ENCODE results near the gene ST6GALNAC2. TPM values are rescaled to one million over a fixed set of nuclear protein-coding genes. Genes with fewer than 3 reads are reported as not detected.
"Not testable (repeated sequence)": the region's sequence is repeated elsewhere in the genome, so short reads cannot be mapped to it uniquely, and the experiment has no call there.

ST6GALNAC2 gene
- 1 to 10 TPM; 8.5 to 9.9 (median 9.6) TPM for polyA plus RNA-seq (ENCODE audit: insufficient read length in 3 of 3)

DNA sequence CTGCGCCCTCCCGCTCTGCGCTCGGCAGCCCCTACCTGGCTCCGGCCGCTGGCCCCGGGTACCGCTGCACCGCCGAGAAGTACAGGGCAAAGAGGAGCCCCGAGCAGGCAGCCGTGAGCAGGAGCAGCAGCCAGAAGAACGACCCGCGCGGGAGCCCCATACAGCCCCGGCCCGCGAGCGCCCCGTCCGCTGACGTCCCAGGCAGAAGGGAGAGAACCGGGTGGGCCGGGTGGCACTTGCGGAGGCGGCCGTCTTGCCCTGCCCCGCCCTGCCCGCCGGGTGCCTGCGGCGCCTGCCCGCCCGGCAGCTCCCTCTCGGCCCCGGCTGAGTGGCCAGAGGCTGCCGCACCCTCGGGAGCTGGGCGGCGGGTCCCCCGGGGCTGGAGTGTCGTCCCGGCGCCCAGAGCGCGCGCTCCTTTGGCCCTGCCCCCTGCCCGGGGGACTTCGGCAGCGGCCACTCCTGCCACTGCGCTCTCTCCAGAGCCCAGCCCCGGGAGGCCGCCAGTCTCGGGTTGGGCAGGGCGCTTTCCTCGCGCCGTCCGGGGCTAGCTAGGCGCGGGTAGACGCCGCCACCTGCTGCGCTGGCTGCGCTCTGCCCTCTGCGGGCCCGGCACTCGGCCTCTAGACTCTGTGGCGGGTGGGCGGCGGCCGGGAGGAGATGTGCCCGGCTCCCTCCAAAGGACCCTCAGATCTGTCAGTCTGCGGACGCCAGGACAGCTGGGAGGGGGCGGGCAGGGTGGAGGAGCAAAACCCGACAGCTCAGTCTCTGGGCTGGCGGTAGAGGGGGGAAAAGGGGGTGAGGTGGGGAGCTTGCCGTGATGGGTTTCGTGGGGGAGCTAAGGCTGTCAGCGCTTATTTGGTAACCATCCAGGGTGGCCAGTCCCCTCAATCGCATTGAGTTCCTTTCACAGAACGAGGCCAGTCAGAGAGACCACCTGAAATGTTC lies at the start of gene ST6GALNAC2:
Gene ST6GALNAC2, minus strand, starts transcription at position 212 of the 945 bp plus-strand sequence. Its CDS starts 52 bp downstream, at position 160.
- no peak for DNase-seq (ENCODE audit: low read depth in 3 of 3, low spot score in 2 of 3)

GRCh38 chr17:76635039-76635438 lies 49.4 kb upstream of the ST6GALNAC2 start:
- no peak for DNase-seq (ENCODE audit: low read depth in 3 of 3, low spot score in 2 of 3)

DNA sequence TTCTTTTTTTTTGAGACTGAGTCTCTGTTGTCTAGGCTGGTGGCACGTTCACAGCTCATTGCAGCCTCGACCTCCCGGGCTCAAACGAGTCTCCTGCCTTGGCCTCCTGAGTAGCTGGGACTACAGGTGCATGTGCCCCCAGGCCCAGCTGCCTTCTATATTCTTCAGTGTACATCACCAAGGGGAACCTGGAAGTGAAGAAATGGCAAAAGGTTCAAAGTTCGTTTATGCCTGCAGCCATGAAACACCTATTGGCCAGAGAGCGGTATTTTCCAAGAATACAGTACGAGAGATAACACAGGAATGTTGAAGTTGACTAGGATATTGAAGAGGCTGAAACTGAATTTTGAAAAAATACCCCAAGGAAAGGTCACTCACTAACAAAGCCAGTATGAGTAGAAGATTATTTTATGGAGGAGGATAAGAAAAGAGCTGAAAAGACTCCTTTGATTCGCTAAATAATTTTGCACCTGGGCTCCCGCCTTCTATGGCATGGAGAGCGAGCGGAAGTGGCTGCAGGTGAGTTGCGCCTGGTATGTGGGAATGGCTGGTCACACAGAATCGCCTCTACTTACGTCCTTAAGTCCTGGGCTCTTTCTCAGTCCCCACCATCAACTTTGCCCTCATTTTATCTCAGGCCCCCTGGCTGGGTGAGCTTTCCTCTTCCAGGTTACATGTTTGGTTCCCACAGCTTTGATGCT lies 48.1 kb upstream of the ST6GALNAC2 start:
- DNase-seq (ENCODE audit: low read depth in 3 of 3, low spot score in 2 of 3), result no peak

DNA sequence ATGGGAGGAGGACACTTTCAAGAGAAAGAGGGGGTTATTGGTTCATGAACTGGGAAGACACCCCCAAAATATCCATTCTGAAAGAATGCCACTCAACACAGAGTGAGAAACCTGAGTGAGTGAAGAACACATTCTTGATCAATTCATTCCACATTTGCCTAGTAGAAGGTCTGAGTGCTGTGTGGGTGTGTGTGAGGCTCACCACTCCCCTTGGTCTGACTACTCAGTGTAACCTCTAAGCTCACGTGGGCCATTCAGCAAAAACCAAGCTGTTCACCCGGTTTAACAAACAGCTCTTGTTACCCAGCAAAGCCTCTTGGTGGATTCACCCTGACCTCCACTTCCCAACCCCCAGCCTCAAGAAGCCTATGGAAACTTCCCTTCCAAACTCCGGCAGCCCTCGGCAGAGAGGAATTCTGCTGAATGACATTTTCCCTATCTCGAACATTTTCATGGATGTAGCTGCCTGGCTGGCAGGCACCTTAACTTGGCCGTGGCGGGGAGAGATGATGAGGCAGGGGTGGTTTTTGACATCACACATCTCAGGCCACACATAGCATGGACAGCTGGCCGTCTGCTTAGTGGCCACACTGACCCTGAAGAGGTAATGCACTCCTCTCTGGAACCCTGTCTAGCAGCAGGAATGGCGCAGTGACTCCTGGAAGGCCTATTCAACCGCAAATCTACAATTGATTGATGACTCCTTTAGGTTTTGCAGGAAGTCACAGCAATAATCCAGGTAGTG lies 46.3 kb upstream of the ST6GALNAC2 start:
- DNase-seq (ENCODE audit: low read depth in 3 of 3, low spot score in 2 of 3), result no peak

- no peak for DNase-seq (ENCODE audit: low read depth in 3 of 3, low spot score in 2 of 3)
Observed at GRCh38 chr17:76630151-76630550, 44.5 kb upstream of the ST6GALNAC2 start.

DNA sequence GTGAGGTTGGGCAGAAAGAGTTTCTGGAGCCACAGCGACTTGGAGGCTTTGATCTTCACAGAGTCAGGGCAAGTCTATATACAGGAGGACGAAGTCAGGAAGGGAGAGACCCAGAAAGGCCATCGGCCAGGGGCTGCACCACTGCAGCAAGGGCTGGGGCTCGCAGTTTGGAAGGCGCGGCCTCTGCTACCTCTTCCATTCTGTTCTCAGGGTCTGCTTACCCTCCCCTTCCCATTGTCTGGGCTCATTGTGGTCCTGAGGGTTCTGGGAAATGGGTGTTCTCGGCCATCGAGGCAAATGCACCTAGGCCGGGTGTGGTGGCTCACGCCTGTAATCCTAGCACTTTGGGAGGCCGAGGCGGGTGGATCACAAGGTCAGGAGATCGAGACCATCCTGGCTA lies 41.9 kb upstream of the ST6GALNAC2 start:
- no peak for DNase-seq (ENCODE audit: low read depth in 3 of 3, low spot score in 2 of 3)

DNA sequence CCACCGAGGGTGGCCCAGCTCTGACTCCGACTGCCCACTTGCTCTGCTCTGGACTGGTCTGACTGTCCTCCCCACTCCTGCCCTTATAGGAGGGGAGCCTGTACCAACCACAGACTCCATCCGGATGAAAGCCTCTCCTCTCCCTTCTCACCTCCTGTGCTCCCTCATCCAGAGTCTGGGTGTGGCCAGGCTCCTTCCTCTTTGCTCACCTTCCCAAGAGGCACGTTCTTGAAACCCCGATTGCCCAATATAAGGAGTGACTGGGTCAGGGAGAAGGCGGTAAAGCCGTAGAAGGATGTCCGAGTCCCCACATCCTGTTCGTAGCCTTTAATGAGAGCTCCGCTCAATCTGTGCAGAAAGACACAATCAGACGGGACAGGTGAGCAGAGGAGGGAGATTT lies 40.8 kb upstream of the ST6GALNAC2 start:
- DNase-seq (ENCODE audit: low read depth in 3 of 3, low spot score in 2 of 3), result no peak

DNA sequence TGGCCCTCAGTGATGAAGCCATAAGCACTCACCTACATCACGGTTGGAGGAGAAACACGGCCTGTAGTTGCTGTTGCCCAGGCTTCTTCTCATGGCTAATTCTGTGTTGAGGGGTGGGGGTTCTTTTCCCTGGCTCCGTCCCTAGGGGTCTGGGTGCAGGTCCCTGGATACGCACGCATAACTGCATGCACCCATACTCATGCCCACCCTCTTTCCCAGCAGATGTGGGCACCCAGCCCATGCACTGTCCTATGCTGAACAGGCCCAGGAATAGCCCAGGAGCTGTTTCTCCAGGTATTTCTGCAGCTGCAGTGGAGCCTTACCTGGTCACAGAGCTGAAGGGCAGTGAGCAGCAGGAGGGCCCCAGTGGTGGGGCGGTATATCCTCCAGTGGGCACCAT lies 39.8 kb upstream of the ST6GALNAC2 start:
- no peak for DNase-seq (ENCODE audit: low read depth in 3 of 3, low spot score in 2 of 3)

GRCh38 chr17:76623271-76624146 lies 37.8 kb upstream of the ST6GALNAC2 start:
- no peak for DNase-seq (ENCODE audit: low read depth in 3 of 3, low spot score in 2 of 3)

DNA sequence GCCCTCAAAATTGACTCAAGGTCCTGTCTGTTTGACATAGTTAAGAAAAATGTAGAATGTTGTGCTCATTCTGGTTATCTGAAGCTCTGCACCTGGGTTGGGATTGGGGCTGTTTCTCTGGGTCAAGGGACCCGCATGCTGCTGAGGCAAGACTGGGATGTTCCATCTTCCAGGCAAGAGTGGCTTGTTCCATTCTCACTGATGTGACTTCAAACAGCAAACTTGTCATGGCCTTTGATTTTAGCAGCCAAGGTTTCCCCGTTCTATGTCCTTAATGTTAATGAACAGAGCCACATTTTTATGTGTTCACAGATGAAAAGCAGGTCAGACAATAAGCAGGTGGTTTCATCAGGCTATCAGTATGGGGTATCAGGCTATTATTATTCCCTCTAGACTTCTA lies 32.2 kb upstream of the ST6GALNAC2 start:
- no peak for DNase-seq (ENCODE audit: low read depth in 3 of 3, low spot score in 2 of 3)

DNA sequence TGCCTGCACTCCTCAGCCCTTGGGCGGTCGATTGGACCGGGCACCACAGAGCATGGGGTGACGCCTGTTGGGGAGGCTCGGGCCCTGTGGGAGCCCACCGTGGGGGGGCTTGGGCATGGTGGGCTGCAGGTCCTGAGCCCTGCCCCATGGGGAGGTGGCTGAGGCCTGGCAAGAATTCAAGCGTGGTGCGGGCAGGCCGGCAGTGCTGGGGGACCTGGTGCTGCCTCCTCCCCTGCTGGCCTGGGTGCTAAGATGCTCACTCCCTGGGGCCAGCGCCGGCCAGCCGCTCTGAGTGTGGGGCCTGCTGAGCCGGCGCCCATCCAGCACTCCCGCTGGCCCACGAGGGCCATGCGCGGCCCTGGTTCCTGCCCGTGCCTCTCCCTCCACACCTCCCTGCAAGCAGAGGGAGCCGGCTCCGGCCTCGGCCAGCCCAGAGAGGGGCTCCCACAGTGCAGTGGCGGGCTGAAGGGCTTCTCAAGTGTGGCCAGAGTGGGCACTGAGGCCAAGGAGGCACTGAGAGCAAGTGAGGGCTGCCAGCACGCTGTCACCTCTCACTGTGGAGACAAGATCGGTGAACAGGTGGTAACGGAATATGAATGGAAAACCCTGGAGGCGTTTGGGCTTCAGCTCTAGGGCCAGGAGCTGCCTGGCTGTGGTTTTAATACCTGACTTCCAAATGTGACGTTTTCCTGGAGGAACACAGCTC lies 29.4 kb upstream of the ST6GALNAC2 start:
- DNase-seq (ENCODE audit: low read depth in 3 of 3, low spot score in 2 of 3), result no peak

DNA sequence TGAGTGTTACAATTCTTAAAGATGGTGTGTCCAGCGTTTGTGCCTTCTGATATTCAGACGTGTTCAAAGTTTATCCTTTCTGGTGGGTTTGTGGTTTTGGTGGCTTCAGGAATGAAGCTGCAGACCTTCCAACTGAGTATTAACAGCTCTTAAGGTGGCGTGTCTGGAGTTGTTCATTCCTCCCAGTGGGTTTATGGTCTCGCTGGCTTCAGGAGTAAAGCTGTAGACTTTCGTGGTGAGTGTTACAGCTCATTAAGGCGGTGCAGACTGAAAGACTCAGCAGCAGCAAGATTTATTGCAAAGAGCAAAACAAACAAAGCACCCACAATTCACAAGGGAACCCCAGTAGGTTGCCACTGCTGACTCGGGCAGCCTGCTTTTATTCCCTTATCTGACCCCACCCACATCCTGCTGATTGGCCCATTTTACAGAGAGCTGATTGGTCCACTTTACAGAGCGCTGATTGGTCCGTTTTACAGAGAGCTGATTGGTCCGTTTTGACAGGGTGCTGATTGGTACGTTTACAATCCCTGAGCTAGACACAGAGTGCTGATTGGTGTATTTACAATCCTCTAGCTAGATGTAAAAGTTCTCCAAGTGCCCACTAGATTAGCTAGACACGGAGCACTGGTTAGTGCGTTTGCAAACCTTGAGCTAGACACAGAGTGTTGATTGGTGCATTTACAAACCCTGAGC lies 28.6 kb upstream of the ST6GALNAC2 start:
- DNase-seq (ENCODE audit: low read depth in 3 of 3, low spot score in 2 of 3), result not testable (repeated sequence)

- DNase-seq (ENCODE audit: low read depth in 3 of 3, low spot score in 2 of 3), result no peak
Observed at GRCh38 chr17:76612977-76613851, 27.6 kb upstream of the ST6GALNAC2 start.

DNA sequence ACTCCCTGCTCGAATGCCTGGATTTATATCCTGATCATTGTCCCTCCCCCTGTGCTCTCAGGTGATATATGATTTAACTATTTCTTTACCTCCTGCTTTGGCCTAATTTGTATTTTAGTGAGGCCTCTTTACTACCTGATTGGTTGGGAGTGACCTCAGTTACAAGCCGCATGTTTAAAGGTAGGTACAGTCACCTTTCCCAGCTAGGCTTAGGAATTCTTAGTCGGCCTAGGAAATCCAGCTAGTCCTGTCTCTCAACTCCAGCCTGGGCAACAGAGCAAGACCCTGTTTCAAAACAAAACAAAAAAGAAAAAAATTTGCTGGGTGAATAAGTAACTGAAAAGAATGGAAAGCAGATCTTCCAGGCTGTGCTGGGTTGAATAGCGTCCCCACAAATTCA lies 26.8 kb upstream of the ST6GALNAC2 start:
- DNase-seq (ENCODE audit: low read depth in 3 of 3, low spot score in 2 of 3), result no peak

DNA sequence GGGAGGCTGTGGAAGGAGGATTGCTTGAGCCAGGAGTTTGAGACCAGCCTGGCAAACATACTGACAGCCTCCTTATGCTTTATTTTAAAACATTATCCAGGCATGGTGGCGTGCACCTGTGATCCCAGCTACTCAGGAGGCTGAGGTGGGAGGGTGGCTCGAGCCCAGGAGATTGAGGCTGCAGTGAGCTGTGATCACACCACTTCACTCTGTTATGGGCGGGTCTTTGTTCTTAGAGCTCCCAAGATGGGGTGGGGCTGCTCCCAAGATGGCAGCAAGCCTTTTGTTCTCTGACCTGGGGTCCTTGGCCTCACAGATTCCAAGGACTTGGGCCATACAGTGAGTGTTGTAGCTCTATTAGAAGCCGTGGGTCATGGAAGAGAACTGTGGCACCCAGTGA lies 26.1 kb upstream of the ST6GALNAC2 start:
- no peak for DNase-seq (ENCODE audit: low read depth in 3 of 3, low spot score in 2 of 3)

- not testable (repeated sequence) for DNase-seq (ENCODE audit: low read depth in 3 of 3, low spot score in 2 of 3)
Observed at GRCh38 chr17:76611080-76611749, 25.6 kb upstream of the ST6GALNAC2 start.

DNA sequence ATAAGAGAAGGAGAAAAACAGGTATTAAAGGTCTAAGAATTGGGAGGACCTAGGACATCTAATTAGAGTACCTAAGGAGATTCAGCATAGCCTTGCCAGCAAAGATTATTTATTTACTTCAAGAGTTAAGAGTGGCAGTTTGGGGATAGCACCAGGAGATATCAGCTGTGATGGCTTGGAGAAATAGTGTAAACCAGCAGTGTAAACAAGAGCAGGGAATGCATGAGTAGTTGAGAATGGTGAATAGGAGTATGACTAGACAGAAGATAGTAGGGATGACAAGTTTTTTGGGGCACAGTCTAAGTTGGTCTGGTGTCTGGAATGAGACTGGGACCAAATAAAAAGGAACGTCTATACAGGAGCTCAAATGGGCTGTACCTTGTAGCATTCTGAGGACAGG lies 21.0 kb upstream of the ST6GALNAC2 start:
- DNase-seq (ENCODE audit: low read depth in 3 of 3, low spot score in 2 of 3), result not testable (repeated sequence)
